HG03571 (cell line): ENCODE data around the gene ITSN1.
"Not testable (repeated sequence)": the region's sequence is repeated elsewhere in the genome, so short reads cannot be mapped to it uniquely, and the experiment has no call there.

Source experiments
- ATAC-seq: cut with Tn5 transposase; IDR thresholded peaks from one replicate; pipeline ENCODE4 v1.9.1; 2021; ENCODE audit not compliant: unreplicated experiment

ITSN1 gene

DNA sequence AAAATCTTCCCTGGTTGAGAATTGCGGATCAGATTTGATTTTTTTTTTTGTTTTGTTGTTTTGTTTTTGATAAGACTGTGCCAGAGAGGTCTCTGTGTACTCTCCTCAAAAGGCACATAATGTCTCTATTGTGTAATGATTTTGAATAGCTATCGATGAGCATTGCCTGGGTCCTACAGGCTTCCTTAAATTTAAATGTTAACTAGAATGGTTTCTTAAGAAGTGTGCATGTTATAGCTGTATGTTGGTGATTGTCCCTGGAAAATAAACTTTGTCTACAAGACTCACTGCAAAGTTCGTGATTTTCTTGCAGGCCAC, 121.2 kb downstream of the ITSN1 start:
- no peak for ATAC-seq

- no peak for ATAC-seq
Measured at GRCh38 chr21:33767236-33767635, 124.9 kb downstream of the ITSN1 start.

DNA sequence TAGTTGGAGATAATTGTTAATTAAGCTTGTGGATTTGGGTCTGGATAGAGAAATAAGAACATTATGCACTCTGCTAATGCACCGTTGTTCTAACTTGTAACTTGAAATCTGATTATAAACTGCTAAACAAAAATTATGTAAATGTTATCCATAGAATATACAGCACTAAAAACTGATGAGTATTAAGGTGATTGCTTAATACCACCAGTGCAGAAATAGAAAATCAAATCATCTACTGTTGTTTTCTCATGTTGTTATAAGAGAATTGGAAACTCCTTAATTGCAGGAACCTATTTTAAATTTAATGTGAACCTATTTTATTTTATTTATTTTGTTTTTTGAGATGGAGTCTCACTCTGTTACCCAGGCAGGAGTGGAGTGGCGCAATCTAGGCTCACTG, 125.7 kb downstream of the ITSN1 start:
- ATAC-seq, result no peak

GRCh38 chr21:33769057-33769456, 126.8 kb downstream of the ITSN1 start:
- no peak for ATAC-seq

- no peak for ATAC-seq
Measured at GRCh38 chr21:33770542-33770941, 128.2 kb downstream of the ITSN1 start.

DNA sequence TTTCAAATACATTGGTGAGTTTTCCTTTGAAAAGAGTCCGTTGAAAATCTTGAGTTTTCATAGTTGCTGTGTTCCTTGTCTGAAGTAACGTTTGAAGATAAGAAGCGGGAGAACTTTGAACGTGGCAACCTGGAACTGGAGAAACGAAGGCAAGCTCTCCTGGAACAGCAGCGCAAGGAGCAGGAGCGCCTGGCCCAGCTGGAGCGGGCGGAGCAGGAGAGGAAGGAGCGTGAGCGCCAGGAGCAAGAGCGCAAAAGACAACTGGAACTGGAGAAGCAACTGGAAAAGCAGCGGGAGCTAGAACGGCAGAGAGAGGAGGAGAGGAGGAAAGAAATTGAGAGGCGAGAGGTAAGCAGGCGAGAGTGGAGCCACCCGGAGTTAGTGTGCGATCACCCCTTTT, 129.7 kb downstream of the ITSN1 start:
- ATAC-seq, result no peak

GRCh38 chr21:33774551-33774950, 132.2 kb downstream of the ITSN1 start:
- no peak for ATAC-seq

GRCh38 chr21:33775100-33775828, 133.0 kb downstream of the ITSN1 start:
- no peak for ATAC-seq

DNA sequence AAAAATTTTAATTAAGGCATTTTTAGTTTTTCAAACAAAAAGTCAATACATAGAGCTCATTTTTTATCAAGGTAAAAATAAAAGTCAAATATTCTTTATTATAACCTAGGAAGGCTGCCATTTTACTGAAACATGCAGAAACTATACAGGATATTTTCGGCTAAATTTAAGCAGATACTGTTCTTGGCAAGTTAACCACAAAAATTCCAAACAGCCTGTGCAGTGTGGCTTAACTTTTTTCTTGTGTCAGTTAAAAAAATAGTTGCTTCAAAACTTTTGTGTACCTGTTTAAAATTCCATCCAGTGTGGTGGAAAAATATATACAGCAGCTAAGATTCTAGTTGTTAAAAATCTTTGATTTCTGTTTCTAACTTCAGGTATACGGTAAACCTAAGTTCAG, 138.3 kb downstream of the ITSN1 start:
- no peak for ATAC-seq

- ATAC-seq, result no peak
Measured at GRCh38 chr21:33781121-33781520, 138.8 kb downstream of the ITSN1 start.

DNA sequence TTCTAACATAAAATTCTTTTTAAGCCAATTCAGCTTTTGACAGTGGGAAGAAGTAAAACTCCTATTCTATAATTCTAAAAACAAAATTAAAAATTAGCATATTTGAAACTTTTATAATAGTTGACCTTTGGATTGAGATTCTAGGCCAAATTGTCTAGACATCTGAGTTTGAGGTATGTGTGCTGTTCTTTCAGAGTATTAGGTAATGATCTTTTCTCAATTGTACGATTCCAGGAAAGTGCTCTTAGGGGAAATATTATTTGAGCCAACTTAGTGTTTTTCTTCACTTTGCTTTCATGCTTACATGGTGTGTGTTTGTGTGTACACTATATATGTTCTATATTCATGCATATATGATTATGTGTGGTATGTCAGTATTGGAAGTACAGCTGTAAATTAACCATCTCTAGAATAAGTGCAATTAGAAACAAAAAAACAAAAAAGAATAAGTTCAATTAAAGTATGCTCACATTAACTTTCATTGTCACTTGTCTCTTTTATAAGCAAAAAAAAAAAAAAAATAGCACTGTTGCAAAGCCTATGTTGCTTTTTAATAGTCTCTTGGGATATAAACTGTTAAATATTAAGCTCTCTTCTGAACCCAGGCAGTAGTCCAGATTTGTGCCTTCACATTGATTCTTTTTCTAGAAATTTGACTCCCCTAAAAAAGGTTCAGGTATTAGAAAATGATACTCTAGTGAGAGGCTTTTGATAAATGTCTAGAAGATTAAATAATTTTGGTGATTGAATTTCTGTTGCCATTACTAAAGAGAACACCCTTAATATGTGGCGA, 141.1 kb downstream of the ITSN1 start:
- ATAC-seq, result no peak

GRCh38 chr21:33787431-33787830, 145.1 kb downstream of the ITSN1 start:
- no peak for ATAC-seq

DNA sequence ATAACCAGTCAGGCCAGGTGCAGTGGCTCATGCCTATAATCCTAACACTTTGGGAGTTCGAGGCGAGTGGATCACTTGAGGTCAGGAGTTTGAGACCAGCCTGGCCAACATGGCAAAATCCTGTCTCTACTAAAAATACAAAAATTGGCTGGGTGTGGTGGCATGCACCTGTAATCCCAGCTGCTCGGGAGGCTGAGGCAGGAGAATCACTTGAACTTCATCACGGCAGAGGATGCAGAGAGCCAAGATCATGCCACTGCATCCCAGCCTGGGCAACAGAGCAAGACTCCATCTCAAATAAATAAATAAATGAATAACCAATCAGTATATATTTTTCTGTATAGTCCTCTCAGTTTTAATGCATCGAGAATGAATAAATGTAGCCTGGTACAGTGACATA, 146.1 kb downstream of the ITSN1 start:
- ATAC-seq, result not testable (repeated sequence)

- ATAC-seq, result no peak
Measured at GRCh38 chr21:33789697-33790096, 147.4 kb downstream of the ITSN1 start.

DNA sequence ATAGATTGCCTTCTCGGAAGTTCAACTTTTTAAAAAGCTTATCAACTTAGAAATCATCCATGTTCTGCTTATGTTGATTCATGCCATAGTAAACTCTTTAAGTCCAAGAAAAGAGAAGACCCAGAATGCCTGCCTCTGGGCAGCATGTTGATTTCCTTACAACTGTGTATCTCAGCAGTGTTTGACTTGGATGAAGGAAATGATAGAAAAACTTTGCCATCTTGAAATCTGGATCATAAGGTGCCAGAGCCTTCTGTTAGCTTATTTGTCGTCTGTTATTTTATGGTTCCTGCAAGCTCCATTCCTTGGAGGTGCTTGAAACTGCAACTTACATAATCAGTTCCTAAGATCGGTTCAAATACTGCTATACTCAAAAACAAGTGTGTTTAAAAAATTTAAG, 148.8 kb downstream of the ITSN1 start:
- ATAC-seq, result no peak

GRCh38 chr21:33794596-33794995, 152.3 kb downstream of the ITSN1 start:
- ATAC-seq, result no peak

- ATAC-seq, result no peak
Measured at GRCh38 chr21:33797565-33797964, 155.3 kb downstream of the ITSN1 start.

DNA sequence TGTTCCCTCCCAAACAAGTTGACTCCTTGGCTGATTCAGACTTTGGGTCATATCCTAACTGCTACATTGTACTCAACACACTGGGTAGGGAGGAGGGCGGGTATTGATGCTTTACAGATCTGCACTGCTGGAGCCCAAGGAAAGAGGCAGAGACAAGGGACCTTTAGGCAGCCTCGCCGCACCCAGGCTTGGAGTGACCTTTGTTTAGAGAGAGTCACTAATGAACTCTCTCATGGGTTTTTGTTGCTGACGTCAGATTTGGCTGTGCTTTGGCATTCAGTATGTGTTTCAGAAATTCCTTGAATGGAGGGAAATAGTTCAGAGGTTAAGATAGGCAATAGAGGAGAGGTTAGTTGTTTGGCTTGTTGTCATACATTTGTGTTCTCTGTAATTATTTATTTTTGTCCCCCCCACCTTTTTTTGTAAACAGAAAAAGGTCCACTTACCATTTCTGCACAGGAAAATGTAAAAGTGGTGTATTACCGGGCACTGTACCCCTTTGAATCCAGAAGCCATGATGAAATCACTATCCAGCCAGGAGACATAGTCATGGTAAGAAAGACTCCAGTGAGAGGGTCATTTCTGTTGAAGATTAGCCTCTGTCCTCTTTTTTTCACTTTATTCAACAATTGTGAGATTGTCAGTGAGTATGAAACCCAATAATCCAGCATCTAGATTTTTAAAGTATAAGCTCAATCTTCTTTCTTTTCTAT, 157.2 kb downstream of the ITSN1 start:
- no peak for ATAC-seq

DNA sequence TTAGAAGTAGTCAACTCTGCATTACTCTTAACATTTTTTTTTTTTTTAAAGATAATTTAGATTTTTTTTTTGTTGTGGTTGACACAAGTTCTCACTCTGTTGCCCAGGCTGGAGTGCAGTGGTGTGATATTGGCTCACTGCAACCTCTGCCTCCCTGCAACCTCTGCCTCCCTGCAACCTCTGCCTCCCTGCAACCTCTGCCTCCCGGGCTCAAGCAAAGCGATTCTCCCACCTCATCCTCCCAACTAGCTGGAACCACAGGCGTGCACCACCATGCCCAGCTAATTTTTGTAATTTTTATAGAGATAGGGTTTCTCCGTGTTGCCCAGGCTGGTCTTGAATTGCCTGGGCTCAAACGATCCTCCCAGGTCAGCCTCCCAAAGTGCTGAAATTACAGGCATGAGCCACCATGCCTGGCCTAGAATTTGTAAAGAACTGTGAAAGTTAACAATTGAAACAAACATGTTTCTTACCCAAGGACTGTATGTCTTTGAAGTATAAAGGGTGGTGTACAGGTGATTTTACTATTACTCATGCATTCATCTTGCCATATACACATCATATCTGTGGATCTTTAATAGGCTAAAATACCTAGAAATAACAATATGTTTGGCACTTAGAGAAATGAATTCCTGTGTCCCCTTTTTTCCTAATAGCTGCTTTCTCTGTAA, 158.6 kb downstream of the ITSN1 start:
- no peak for ATAC-seq

- ATAC-seq, result no peak
Measured at GRCh38 chr21:33801424-33802405, 159.4 kb downstream of the ITSN1 start.
